GM12878 (cell line): ENCODE measurements around the gene METAP2.

Source experiments
- CREM ChIP-seq: IDR thresholded peaks from 2 replicates; pipeline ENCODE4 v1.6.1; 2014; ENCODE audit warnings: antibody characterized with exemption, low read depth
- ETV6 ChIP-seq, 2 experiments: fragments of 450-650 bp in 1 of 2; IDR thresholded peaks in 1 of 2; conservative IDR thresholded peaks in 1 of 2; 2 replicates each; pipeline ENCODE4 v1.6.1; 2014; ENCODE audit warnings: antibody characterized with exemption in 1 of 2, borderline replicate concordance in 1 of 2, low read depth in 1 of 2, mild to moderate bottlenecking in 1 of 2, moderate library complexity in 1 of 2
- POLR2AphosphoS5 ChIP-seq: IDR thresholded peaks from 2 replicates; pipeline ENCODE4 v1.6.1; 2011; ENCODE audit warnings: mild to moderate bottlenecking, low read length, inconsistent platforms
- RAD21 ChIP-seq: IDR thresholded peaks from 2 replicates; pipeline ENCODE4 v1.6.1; 2011; ENCODE audit warnings: mild to moderate bottlenecking, low read depth, low read length, moderate library complexity; ENCODE audit not compliant: insufficient read depth
- TF ChIP-seq, protein P1 (sequence below), 3 experiments: IDR thresholded peaks in 2 of 3; conservative IDR thresholded peaks in 1 of 3; 2 replicates each; pipeline ENCODE4 v1.5.1; 2011; ENCODE audit warnings: low read depth in 3 of 3, low read length in 3 of 3, mild to moderate bottlenecking in 3 of 3, control low read depth in 2 of 3, moderate library complexity in 2 of 3, inconsistent platforms in 1 of 3, mixed read lengths in 1 of 3; ENCODE audit not compliant: control insufficient read depth in 2 of 3, insufficient read depth in 1 of 3; ENCODE audit errors: extremely low read depth in 1 of 3

GRCh38 chr12:95551913-95552516, 78.1 kb downstream of the METAP2 start:
- TF ChIP-seq RAD21 (no peak), POLR2AphosphoS5 (no peak), ETV6 (conservative IDR thresholded peaks at IDR 0.05 in 1 of 2, IDR thresholded peaks at IDR 0.05 in 1 of 2; ENCODE audit: borderline replicate concordance in 1 of 2, low read depth in 1 of 2) (no peak), CREM (no peak)
- TF ChIP-seq, protein P1, sequence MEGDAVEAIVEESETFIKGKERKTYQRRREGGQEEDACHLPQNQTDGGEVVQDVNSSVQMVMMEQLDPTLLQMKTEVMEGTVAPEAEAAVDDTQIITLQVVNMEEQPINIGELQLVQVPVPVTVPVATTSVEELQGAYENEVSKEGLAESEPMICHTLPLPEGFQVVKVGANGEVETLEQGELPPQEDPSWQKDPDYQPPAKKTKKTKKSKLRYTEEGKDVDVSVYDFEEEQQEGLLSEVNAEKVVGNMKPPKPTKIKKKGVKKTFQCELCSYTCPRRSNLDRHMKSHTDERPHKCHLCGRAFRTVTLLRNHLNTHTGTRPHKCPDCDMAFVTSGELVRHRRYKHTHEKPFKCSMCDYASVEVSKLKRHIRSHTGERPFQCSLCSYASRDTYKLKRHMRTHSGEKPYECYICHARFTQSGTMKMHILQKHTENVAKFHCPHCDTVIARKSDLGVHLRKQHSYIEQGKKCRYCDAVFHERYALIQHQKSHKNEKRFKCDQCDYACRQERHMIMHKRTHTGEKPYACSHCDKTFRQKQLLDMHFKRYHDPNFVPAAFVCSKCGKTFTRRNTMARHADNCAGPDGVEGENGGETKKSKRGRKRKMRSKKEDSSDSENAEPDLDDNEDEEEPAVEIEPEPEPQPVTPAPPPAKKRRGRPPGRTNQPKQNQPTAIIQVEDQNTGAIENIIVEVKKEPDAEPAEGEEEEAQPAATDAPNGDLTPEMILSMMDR (IDR thresholded peaks at IDR 0.05 in 2 of 3, conservative IDR thresholded peaks at IDR 0.05 in 1 of 3; ENCODE audit: control insufficient read depth in 2 of 3, extremely low read depth in 1 of 3, insufficient read depth in 1 of 3, low read depth in 3 of 3, low read length in 3 of 3), result no peak
